K562 (cell line): ENCODE results near the gene PLAGL1.

ENCODE experiments used
- KAT7 ChIP-seq: sonication (generic); formaldehyde crosslinking; IDR thresholded peaks from 2 replicates; pipeline ENCODE4 v1.8.0; 2022; ENCODE audit warnings: missing genetic modification reagents, mild to moderate bottlenecking, borderline replicate concordance
- NCOR1 ChIP-seq: fragments of 450-650 bp; IDR thresholded peaks from 2 replicates; pipeline ENCODE4 v1.6.1; 2016; ENCODE audit warnings: mild to moderate bottlenecking, moderate library complexity
- POLR2A ChIP-seq: fragments of 450-650 bp; conservative IDR thresholded peaks from 2 replicates; pipeline ENCODE4 v1.6.1; 2016
- SREBF2 ChIP-seq: sonication (generic); formaldehyde crosslinking; IDR thresholded peaks from 2 replicates; pipeline ENCODE4 v1.4.0; 2020; ENCODE audit warnings: mild to moderate bottlenecking, missing genetic modification reagents
- ZNF253 ChIP-seq: fragments of 250-450 bp; sonication (Bioruptor Pico); conservative IDR thresholded peaks from 2 replicates; pipeline ENCODE4 v1.6.1; 2021; ENCODE audit warnings: mild to moderate bottlenecking
- TF ChIP-seq, protein P1 (sequence below), 3 experiments: IDR thresholded peaks in 2 of 3; conservative IDR thresholded peaks in 1 of 3; 2 replicates each; pipeline ENCODE4 v1.5.1; 2011 to 2012; ENCODE audit warnings: low read length in 3 of 3, mild to moderate bottlenecking in 3 of 3, control low read depth in 2 of 3, improper control_type of control experiment in 1 of 3, inconsistent platforms in 1 of 3, low read depth in 1 of 3, mixed read lengths in 1 of 3, moderate library complexity in 1 of 3; ENCODE audit not compliant: insufficient read depth in 2 of 3
- TF ChIP-seq, protein P2 (sequence below): fragments of 450-650 bp; IDR thresholded peaks from 2 replicates; pipeline ENCODE4 v1.6.1; 2016; ENCODE audit warnings: mild to moderate bottlenecking

GRCh38 chr6:143973097-143973966, 34.7 kb downstream of the PLAGL1 start:
- TF ChIP-seq SREBF2 (CRISPR knock-in tag) (no peak), NCOR1 (no peak), POLR2A (no peak), KAT7 (no peak), ZNF253 (CRISPR knock-in tag) (no peak)
- TF ChIP-seq, protein P1, sequence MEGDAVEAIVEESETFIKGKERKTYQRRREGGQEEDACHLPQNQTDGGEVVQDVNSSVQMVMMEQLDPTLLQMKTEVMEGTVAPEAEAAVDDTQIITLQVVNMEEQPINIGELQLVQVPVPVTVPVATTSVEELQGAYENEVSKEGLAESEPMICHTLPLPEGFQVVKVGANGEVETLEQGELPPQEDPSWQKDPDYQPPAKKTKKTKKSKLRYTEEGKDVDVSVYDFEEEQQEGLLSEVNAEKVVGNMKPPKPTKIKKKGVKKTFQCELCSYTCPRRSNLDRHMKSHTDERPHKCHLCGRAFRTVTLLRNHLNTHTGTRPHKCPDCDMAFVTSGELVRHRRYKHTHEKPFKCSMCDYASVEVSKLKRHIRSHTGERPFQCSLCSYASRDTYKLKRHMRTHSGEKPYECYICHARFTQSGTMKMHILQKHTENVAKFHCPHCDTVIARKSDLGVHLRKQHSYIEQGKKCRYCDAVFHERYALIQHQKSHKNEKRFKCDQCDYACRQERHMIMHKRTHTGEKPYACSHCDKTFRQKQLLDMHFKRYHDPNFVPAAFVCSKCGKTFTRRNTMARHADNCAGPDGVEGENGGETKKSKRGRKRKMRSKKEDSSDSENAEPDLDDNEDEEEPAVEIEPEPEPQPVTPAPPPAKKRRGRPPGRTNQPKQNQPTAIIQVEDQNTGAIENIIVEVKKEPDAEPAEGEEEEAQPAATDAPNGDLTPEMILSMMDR (IDR thresholded peaks at IDR 0.05 in 2 of 3, conservative IDR thresholded peaks at IDR 0.05 in 1 of 3; ENCODE audit: insufficient read depth in 2 of 3, low read depth in 1 of 3, low read length in 3 of 3): no peak
- TF ChIP-seq, protein P2, sequence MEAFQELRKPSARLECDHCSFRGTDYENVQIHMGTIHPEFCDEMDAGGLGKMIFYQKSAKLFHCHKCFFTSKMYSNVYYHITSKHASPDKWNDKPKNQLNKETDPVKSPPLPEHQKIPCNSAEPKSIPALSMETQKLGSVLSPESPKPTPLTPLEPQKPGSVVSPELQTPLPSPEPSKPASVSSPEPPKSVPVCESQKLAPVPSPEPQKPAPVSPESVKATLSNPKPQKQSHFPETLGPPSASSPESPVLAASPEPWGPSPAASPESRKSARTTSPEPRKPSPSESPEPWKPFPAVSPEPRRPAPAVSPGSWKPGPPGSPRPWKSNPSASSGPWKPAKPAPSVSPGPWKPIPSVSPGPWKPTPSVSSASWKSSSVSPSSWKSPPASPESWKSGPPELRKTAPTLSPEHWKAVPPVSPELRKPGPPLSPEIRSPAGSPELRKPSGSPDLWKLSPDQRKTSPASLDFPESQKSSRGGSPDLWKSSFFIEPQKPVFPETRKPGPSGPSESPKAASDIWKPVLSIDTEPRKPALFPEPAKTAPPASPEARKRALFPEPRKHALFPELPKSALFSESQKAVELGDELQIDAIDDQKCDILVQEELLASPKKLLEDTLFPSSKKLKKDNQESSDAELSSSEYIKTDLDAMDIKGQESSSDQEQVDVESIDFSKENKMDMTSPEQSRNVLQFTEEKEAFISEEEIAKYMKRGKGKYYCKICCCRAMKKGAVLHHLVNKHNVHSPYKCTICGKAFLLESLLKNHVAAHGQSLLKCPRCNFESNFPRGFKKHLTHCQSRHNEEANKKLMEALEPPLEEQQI: no peak
